Measurements from ENCODE around the gene DENND1A. TPM values are rescaled to one million over a fixed set of nuclear protein-coding genes. Genes with fewer than 3 reads are reported as not detected.

The DENND1A gene
- polyA plus RNA-seq, 1 donor: 16.7 TPM

DNA sequence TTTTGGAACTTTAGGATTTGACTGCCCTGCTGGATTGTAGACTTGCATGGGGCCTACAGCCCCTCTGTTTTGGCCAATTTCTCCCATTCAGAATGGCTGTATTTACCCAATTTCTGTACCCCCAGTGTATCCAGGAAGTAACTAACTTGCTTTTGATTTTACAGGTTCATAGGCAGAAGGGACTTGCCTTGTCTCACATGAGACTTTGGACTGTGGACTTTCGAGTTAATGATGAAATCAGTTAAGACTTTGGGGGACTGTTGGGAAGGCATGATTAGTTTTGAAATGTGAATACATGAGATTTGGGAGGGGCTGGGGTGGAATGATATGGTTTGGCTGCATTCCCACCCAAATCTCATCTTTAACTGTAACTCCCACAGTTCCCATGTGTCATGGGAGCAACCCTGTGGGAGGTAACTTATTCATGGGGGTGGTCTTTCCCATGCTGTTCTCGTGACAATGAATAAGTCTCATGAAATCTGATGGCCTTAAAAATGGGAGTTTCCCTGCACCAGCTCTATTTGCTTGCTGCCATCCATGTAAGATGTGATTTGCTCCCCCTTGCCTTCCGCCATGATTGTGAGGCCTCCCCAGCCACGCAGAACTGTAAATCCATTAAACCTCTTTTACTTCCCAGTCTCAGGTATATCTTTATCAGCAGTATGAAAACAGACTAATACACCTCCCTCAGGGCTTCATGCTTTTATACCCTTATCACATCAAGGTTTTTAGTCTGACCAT is 206.6 kb downstream of the DENND1A start:
- no peak for DNase-seq

DNA sequence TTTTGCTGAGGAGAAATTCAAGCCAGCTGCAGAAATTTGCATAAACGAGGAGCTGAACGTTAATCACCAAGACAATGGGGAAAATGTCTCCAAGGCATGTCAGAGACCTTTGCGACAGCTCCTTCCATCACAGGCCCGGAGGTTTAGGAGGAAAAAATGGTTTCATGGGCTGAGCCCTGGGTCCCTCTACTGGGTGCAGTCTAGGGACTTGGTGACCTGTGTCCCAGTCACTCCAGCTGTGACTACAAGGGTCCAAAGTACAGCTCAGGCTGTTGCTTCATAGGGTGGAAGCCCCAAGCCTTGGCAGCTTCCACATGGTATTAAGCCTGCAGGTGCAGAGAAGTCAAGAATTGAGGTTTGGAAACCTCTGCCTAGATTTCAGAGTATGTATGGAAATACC is 207.5 kb downstream of the DENND1A start:
- DNase-seq: no peak

DNA sequence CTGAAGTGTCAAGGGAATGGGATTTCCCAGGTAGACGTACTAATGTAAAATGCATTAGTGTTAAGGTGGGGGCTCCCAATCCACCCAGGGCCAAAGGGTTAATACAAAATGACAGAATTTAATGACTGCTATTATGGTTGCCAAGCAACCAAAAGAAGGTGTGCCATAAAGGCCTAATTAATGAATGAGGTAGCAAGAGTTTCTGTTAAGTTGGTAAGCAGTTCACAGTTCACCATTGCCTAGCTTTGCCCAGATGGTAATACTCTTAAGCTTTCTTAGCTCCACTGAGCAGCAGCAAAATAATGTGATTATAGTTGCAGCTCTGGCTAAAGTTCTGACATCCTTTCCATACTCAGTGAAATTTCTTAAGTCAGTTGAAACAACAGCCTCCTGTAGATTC is 211.7 kb downstream of the DENND1A start:
- DNase-seq: no peak

DNA sequence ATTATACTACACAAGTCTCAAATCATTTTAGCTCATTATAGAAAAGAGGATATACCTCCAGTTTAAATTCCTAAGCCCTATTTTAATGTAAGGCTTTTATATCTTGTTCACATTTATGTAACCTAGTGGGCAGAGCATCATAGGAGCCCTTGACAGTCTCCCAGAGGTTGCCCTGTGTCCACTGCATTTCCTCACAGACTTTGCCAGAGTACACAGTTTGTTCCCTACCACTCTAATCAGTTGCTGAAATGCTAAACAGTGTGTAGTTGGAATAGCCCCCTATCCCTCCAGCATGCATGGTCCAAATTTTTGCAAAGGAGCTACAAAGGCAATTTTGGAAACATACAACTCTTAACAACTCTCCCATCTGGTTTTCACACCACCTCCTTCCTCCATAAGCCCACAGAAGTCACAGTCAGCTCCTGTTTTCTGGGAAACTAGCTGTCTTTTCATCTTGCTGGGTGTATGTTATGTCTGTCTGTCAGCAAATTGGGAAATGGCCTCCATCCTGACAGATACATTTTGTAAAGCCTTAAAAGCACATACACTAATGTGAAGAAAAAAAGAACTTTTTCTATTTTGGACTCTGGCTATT is 212.2 kb downstream of the DENND1A start:
- DNase-seq: no peak

DNA sequence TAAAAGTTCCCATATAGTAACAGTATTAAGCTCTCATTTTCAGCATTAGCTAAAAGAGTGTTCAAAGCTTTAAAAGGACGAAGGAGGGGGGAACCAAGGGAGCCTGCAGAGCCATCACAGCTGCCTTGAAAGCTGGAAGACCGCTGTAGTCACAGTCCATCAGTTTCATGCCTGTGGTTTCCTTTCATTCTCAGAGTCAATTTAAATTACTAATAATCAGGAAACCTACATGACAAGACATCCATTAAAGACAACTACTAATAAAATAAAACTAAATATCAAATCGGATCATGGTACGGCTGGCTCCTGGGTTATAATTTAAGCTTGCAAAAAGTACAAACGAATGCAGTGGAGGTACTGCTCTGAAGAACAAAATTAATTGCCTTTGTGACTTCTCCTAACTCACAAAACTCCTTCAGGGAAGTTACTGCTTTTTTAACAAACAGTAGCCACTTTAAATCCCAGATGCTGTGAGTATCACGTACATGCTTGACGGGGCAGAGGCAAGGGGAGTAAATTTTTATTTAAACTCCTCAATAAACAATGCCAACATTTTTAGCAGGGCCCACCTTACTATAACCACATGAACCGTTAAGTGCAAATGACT is 213.5 kb downstream of the DENND1A start:
- no peak for DNase-seq

GRCh38 chr9:123715258-123715657 is 214.7 kb downstream of the DENND1A start:
- no peak for DNase-seq

DNA sequence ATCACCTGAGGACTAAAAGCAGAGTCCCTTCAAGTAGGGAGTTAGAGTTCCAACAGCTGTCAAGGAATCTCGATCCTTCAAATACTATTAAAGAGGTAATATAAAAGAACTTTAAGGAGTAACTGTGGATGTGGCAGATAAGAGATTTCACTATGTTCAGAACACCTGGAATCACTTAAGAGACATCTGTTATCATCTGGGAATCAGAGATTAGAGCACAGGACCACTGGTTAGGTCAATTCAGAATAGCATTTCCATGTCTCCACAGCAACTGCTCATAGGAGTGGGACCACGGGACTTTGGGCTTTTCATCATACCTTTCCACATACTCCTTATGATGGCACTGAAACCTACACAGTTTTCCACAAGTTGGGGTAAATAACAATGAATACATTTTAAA is 216.6 kb downstream of the DENND1A start:
- DNase-seq: no peak

- DNase-seq: no peak
Observed at GRCh38 chr9:123712399-123712798, 217.5 kb downstream of the DENND1A start.

- DNase-seq: no peak
Observed at GRCh38 chr9:123710299-123710698, 219.6 kb downstream of the DENND1A start.

GRCh38 chr9:123702483-123702882 is 227.4 kb downstream of the DENND1A start:
- no peak for DNase-seq

DNA sequence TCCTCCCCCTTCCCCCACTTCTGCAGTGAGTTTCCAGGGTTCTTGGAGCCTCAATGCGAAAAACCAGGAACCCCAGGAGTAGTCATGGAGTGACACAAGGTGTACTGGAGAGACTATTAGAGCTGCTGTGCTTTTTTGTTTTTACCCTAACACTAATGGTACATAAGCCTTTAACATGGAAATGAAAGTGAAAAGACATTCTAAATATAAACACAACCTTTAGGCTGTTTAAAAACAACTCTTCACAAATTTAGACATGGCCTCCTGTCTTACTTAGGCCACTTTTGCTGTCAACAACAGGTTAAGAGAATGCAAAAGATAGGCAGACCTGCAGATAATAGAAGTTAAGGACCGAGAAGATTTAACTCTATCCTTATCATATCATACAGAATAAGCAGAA is 232.2 kb downstream of the DENND1A start:
- no peak for DNase-seq

GRCh38 chr9:123696476-123696875 is 233.4 kb downstream of the DENND1A start:
- DNase-seq: no peak

DNA sequence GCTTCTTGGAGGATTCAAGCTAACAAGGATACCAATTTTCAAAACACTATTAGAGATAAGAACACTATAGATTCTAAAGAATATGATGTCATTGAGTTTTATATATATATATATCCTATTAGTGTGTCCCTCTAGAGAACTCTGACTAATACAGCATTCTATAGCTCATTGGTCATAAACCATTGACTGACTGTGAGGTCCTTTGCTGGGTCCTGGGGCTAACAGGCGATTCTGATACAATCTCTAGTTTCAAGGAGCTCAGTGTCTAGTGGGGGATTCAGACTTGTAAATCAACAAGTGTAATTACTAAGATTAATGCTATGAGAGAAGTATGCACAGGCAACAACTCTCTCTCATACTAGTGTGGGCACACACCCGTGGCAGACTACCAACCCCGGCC is 234.5 kb downstream of the DENND1A start:
- no peak for DNase-seq

- no peak for DNase-seq
Observed at GRCh38 chr9:123691765-123692303, 238.1 kb downstream of the DENND1A start.

GRCh38 chr9:123689701-123690428 is 240.1 kb downstream of the DENND1A start:
- no peak for DNase-seq

DNA sequence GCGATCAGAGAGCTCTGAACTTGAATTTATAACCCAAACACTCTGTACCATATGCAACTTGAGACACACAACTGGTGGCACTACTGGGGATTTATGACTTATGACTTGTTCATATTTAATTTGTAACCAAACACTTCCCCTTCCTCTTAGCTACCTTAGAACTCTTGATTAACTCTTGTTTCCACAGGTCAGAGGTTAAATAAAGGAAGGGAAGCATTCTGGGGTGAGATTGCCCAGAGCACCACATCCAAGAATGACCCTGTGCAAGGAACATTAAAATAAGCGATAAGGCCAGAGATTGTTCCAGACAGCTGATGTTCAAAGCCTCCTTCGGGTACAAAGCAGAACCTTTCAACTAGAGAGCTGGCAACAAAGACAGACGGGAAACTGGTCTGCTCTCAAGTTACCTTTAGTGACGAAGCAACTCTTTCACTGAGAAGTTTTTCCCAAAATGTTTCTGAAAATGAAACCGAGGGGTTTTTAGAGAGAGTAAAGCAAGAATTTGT is 242.6 kb downstream of the DENND1A start:
- no peak for DNase-seq

DNA sequence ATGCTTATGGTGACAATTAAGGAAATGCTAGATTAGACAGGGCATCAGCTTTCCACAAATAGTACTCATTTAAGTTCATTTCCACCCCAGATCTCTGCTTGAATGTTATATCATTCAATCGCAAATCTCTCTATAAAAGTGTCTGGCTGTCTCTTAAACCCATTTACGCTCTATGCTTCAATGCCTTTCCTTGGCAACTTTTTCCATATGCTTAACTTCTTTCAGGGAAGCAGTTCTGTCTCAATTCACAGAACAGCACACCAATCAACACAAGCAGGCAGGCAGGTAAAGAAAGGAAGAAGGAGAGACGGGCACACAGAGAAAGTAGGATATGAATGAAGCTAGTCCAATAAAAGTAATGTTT is 243.1 kb downstream of the DENND1A start:
- no peak for DNase-seq

GRCh38 chr9:123686131-123686828 is 243.6 kb downstream of the DENND1A start:
- DNase-seq: peak; percentile 26

DNA sequence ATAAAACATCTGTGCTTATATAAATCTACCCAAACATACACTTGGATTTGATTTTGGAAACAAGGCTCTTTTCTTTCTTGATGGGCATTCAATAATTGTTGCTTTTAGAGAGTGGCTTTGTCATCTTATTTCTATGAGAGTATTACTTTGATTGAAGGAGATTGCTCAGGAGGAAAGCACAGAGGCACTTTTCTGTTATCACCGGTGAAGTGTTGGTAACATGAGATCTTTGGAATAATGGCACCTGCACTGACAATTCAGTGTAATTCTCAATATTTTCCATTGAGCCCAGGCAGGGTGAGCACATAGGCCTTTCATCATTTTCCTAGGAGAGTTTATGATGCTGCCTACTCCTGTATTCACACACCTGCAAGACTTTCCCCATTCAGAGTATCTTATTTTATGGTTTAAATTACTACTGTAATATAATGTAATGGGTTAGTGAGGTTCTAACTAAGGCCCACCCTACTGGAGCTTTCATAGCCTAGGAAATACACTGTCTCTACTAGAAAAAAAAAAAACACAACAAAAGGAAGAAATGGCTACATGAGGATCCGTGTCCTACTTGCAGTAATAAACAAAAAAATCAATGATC is 244.3 kb downstream of the DENND1A start:
- DNase-seq: no peak

DNA sequence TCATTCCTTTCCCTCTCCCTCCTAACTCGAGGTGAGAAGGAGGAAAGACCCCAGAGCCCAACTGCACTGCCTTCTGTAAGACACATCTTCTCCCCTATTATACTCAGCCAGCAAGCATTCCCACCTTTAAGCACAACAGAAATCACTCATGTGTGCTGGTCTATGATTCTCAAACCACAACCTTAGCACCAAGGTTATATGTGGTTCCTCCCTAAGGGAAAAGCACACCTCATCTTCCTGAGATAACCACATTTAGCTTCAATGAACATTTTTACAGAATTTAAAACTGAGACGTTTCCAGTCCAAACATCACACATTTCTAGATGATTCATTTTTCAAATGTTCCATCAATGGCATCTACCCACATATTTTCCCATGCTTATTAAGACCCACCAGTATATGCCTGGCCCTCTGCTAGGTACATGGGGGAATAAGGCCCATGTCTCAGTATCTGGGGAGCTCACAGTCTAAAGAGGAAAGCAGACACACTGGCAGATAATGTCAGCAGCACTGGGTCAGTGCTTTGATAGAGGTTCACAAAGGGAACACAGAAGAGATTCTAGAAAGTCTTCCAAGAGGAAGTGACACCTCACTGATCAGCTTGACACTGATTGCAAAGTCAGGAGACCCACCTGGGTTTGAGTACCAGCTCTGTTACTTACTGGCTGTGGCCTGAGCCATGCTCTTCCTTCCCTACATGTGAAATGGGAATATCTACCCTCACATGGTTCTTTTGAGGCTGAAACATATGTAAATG is 245.4 kb downstream of the DENND1A start:
- no peak for DNase-seq

- DNase-seq: no peak
Observed at GRCh38 chr9:123682746-123683145, 247.2 kb downstream of the DENND1A start.

Data from hindlimb muscle (tissue), 1 donor.